Loucy (cell line): ENCODE measurements around the gene FRMD4A.

Experiments used
- CTCF ChIP-seq: fragments of 200-600 bp; sonication (generic); conservative IDR thresholded peaks from 2 replicates; pipeline ENCODE4 v1.5.1; 2014; ENCODE audit warnings: mild to moderate bottlenecking, antibody characterized with exemption, low read length
- EZH2phosphoT487 ChIP-seq: fragments of 200-600 bp; IDR thresholded peaks from 2 replicates; pipeline ENCODE4 v1.6.1; 2018; ENCODE audit warnings: antibody characterized with exemption, mild to moderate bottlenecking, moderate library complexity, borderline replicate concordance

- TF ChIP-seq CTCF, result no peak
- TF ChIP-seq EZH2phosphoT487, result no peak
Measured at GRCh38 chr10:14080795-14081194, 249.9 kb downstream of the FRMD4A start.
